GM12878 (cell line): ENCODE results near the gene CELSR2. TPM values are rescaled to one million over a fixed set of nuclear protein-coding genes. Genes with fewer than 3 reads are reported as not detected.

Experiments used
- ATAC-seq: fragments of 200-7000 bp; cut with Tn5 transposase; 3 replicates; pipeline ENCODE4 v1.9.1; 2020; ENCODE audit warnings: mild to moderate bottlenecking, moderate library complexity
- BruUV-seq: library from RNA; stranded (reverse); fragments of 400-500 nt; replicated peaks from 2 replicates; lab custom pipeline; 2021; lab: Mats Ljungman, UMichigan
- CTCF ChIA-PET: fragments of 300-600 bp; sonication (Branson Sonifier 250); formaldehyde crosslinking; extraction: SDS; loops from one replicate; lab custom pipeline; 2021; ENCODE audit warnings: inconsistent platforms; lab: Yijun Ruan, JAX
- POLR2A ChIA-PET: fragments of 350-600 bp; formaldehyde crosslinking; extraction: SDS; loops from one replicate; lab custom pipeline; 2021; ENCODE audit warnings: inconsistent platforms; lab: Charles Lee
- RAD21 ChIA-PET: fragments of 300-600 bp; sonication (Branson Sonifier 250); formaldehyde crosslinking; loops from one replicate; lab custom pipeline; 2023; ENCODE audit warnings: antibody characterized with exemption; ENCODE audit not compliant: unreplicated experiment; lab: Charles Lee
- SMC1A ChIA-PET: fragments of 300-600 bp; sonication (Branson Sonifier 250); formaldehyde crosslinking; loops from one replicate; lab custom pipeline; 2023; ENCODE audit not compliant: unreplicated experiment, uncharacterized antibody; lab: Charles Lee
- DNase-seq: peaks from one replicate; pipeline ENCODE4 v3.0.0-alpha.2; 2011; ENCODE audit warnings: low read depth, low spot score
- FAIRE-seq: peaks from 3 replicates; lab custom pipeline; 2011; peaks lifted over from hg19 to GRCh38; lab: Jason Lieb, UNC
- H2AFZ ChIP-seq: 2 replicates; pipeline ENCODE4 v1.6.0; 2011; ENCODE audit warnings: low read depth, low read length, control low read depth; ENCODE audit not compliant: control insufficient read depth
- H3K27ac ChIP-seq: 2 replicates; pipeline ENCODE4 v1.5.1; 2011; ENCODE audit warnings: control low read depth; ENCODE audit not compliant: control insufficient read depth, insufficient read depth
- H3K27me3 ChIP-seq, 2 experiments: replicated peaks in 1 of 2; 2 replicates each; pipeline versions ENCODE4 v1.6.0 to v1.6.1; 2011; ENCODE audit warnings: low read length in 1 of 2; ENCODE audit not compliant: control insufficient read depth in 2 of 2, insufficient read depth in 2 of 2
- H3K36me3 ChIP-seq, 2 experiments: 2 replicates each; pipeline ENCODE4 v1.5.1; 2011; ENCODE audit warnings: low read length in 1 of 2; ENCODE audit not compliant: control insufficient read depth in 2 of 2, insufficient read depth in 2 of 2
- H3K4me1 ChIP-seq: 2 replicates; pipeline ENCODE4 v1.6.1; 2011; ENCODE audit warnings: mild to moderate bottlenecking, low read length, moderate library complexity, mixed read lengths; ENCODE audit not compliant: control insufficient read depth, insufficient read depth
- H3K4me2 ChIP-seq: 2 replicates; pipeline ENCODE4 v1.6.0; 2011; ENCODE audit warnings: control low read depth; ENCODE audit not compliant: control insufficient read depth, insufficient read depth
- H3K4me3 ChIP-seq: fragments of 200-600 bp; sonication (generic); 2 replicates; pipeline ENCODE4 v1.5.1; 2016
- H3K79me2 ChIP-seq: 2 replicates; pipeline ENCODE4 v1.6.0; 2011; ENCODE audit warnings: low read length; ENCODE audit not compliant: control insufficient read depth, insufficient read depth
- H3K9ac ChIP-seq: 2 replicates; pipeline ENCODE4 v1.8.0; 2011; ENCODE audit warnings: low read length, control low read depth, mixed read lengths; ENCODE audit not compliant: control insufficient read depth, insufficient read depth
- H3K9me3 ChIP-seq: replicated peaks from 3 replicates; pipeline ENCODE4 v1.5.1; 2011; ENCODE audit warnings: mild to moderate bottlenecking, low read length; ENCODE audit not compliant: control insufficient read depth, insufficient read depth
- H4K20me1 ChIP-seq: 2 replicates; pipeline ENCODE4 v1.6.0; 2011; ENCODE audit not compliant: control insufficient read depth, insufficient read depth
- CHD2 ChIP-seq: IDR thresholded peaks from 2 replicates; pipeline ENCODE4 v1.6.1; 2011; ENCODE audit warnings: low read depth, low read length, improper control_type of control experiment, borderline replicate concordance
- CREB1 ChIP-seq: IDR thresholded peaks from 2 replicates; pipeline ENCODE4 v1.6.1; 2012; ENCODE audit warnings: low read depth, mild to moderate bottlenecking, inconsistent platforms
- ESRRA ChIP-seq: IDR thresholded peaks from 2 replicates; pipeline ENCODE4 v1.6.1; 2012; ENCODE audit warnings: mild to moderate bottlenecking, low read length, improper control_type of control experiment
- ETV6 ChIP-seq, 2 experiments: fragments of 450-650 bp in 1 of 2; IDR thresholded peaks in 1 of 2; conservative IDR thresholded peaks in 1 of 2; 2 replicates each; pipeline ENCODE4 v1.6.1; 2014; ENCODE audit warnings: antibody characterized with exemption in 1 of 2, borderline replicate concordance in 1 of 2, low read depth in 1 of 2, mild to moderate bottlenecking in 1 of 2, moderate library complexity in 1 of 2
- KLF5 ChIP-seq: fragments of 450-650 bp; IDR thresholded peaks from 2 replicates; pipeline ENCODE4 v1.6.1; 2014; ENCODE audit warnings: mild to moderate bottlenecking; ENCODE audit not compliant: partially characterized antibody
- NR2C1 ChIP-seq: fragments of 450-650 bp; IDR thresholded peaks from 2 replicates; pipeline ENCODE4 v1.6.1; 2017; ENCODE audit warnings: antibody characterized with exemption, mild to moderate bottlenecking, moderate library complexity
- WRNIP1 ChIP-seq: IDR thresholded peaks from 2 replicates; pipeline ENCODE4 v1.6.1; 2011; ENCODE audit warnings: low read depth, low read length, improper control_type of control experiment, borderline replicate concordance
- WGBS: methylation state at CpG from one replicate; pipeline ENCODE4 v1.1.6; 2016; ENCODE audit warnings: low lambda C conversion rate; ENCODE audit not compliant: insufficient replicate concordance, insufficient coverage; ENCODE audit errors: missing lambda C conversion rate; 5-methylcytosine and 5-hydroxymethylcytosine counted together
- in situ Hi-C: fragments of 300-500 bp; cut with MboI; formaldehyde crosslinking; loops from 9 replicates; pipeline ENCODE4 v1.14.3; 2018; ENCODE audit warnings: mixed read lengths
- intact Hi-C: fragments of 100-400 bp; cut with micrococcal nuclease; formaldehyde crosslinking; loops from one replicate; pipeline ENCODE4 v1.14.2; 2022; ENCODE audit not compliant: unreplicated experiment
- polyA plus RNA-seq, 11 experiments: library from polyadenylated mRNA; depleted of rRNA in 4 of 11; unstranded in 6 of 11; stranded (reverse) in 5 of 11; fragments of >200 nt; fragmentation: Nextera tagmentation in 4 of 11; fragmentation: Illumina TruSeq in 1 of 11; extraction: Ambion mirVana in 4 of 11; extraction: Trizol in 1 of 11; gene quantifications; 1 replicate in 1 of 11; 2 replicates in 10 of 11; pipeline versions ENCODE4 v1.2.1 to v1.2.3, GENCODE V29; 2011 to 2016; ENCODE audit warnings: inconsistent platforms in 2 of 11, missing spikeins in 2 of 11, low read depth in 1 of 11
- total RNA-seq, 4 experiments: library from RNA; depleted of rRNA in 3 of 4; stranded (reverse); fragments of >200 nt in 3 of 4; fragmentation: Illumina TruSeq in 1 of 4; extraction: Trizol in 1 of 4; gene quantifications; 2 replicates each; pipeline versions ENCODE4 v1.2.1 to v1.2.3, GENCODE V29; 2013 to 2021
- TF ChIP-seq, protein P1 (sequence below): IDR thresholded peaks from 2 replicates; pipeline ENCODE4 v1.6.1; 2011; ENCODE audit warnings: borderline replicate concordance, low read depth, mild to moderate bottlenecking, moderate library complexity, low read length; ENCODE audit not compliant: insufficient read depth, poor library complexity, severe bottlenecking

CELSR2 gene
- total and polyA plus RNA-seq, 10 of the 15 experiments (the other 5 are each of a cell fraction or from before 2014, with no cell fraction given), result under 0.01 to 0.15 (median 0.04) TPM; not detected in 2

DNA sequence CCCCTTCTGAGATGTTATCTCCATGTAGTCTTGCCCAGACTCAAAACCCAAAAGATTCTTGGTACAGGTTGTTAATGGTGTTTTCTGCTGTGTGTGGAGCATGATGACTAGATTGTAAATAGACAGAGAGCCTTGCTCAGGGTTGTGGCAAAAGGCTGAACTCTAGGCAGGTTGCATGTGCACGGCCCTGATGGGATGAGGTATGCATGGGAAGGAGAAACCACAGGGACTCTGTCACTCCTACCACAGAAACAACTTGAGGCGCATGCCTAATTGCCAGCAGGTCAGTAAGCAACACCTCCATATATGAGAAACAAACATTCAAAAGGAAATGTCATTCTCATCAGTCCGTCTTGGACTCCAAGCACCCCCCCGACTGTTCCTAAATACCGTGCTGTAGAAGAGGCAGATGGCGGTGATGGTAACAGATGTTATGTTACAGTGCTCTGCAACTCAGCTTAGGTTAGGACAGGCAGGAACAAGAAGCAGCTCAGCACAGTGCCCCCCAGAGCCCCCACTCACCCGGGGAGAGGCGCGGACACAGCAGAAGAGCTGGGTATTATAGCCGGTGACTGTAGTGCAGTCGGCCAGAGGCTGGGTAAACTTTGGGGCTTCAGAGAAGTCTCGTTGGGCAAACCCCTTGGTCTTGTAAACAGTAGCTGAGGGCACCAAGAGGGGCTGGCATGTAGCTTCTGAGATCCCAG, 46.5 kb downstream of the CELSR2 start:
- DNase-seq, result no peak
- CTCF ChIA-PET, result interaction anchor here (0.6 kb wide), 1 partner anchor 19 kb away, joined by 3 read pairs; no protein-coding TSS in a partner anchor
- no peak for FAIRE-seq
- no peak for TF ChIP-seq NR2C1
- no peak for TF ChIP-seq ESRRA
- no peak for TF ChIP-seq CREB1
- no peak for TF ChIP-seq CHD2
- TF ChIP-seq WRNIP1, result no peak
- TF ChIP-seq, protein P1, sequence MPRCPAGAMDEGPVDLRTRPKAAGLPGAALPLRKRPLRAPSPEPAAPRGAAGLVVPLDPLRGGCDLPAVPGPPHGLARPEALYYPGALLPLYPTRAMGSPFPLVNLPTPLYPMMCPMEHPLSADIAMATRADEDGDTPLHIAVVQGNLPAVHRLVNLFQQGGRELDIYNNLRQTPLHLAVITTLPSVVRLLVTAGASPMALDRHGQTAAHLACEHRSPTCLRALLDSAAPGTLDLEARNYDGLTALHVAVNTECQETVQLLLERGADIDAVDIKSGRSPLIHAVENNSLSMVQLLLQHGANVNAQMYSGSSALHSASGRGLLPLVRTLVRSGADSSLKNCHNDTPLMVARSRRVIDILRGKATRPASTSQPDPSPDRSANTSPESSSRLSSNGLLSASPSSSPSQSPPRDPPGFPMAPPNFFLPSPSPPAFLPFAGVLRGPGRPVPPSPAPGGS, result no peak
- TF ChIP-seq KLF5, result no peak
- no peak for TF ChIP-seq ETV6 (conservative IDR thresholded peaks at IDR 0.05 in 1 of 2, IDR thresholded peaks at IDR 0.05 in 1 of 2; ENCODE audit: borderline replicate concordance in 1 of 2, low read depth in 1 of 2)
- TF ChIP-seq, all 136 proteins: peak for 0
- ChIA-PET SMC1A (interaction anchor here (1.3 to 2.7 kb wide), 2 partner anchors 11 to 13 kb away, joined by 3 to 9 read pairs; partner anchors contain the start of genes MYBPHL and PSRC1), RAD21 (interaction anchor here (0.7 kb wide), 1 partner anchor 105 kb away, joined by 3 read pairs; no protein-coding TSS in a partner anchor), POLR2A (no interaction called here)
- Histone ChIP-seq H3K27ac (no peak overlapping the region), H3K9ac (no peak overlapping the region), H3K9me3 (no peaks in the 10 kb centered on the region), H3K36me3 (no peaks in the 10 kb centered on the region), H3K27me3 (peaks cover 0 to 3% of the 10 kb centered on the region in 2 experiments; a peak in 2 of 4 replicates), H3K4me1 (peaks cover 5% of the 10 kb centered on the region; the same call in 1 of the 2 replicates), H3K4me3 (no peak overlapping the region), H2AFZ (no peak overlapping the region), H3K79me2 (no peaks in the 10 kb centered on the region), H4K20me1 (no peaks in the 10 kb centered on the region), H3K4me2 (no peak overlapping the region)
- no peak for ATAC-seq
- 79% methylated on average over 12 of the region's 12 CpGs for WGBS
- in situ Hi-C loops, result no loop called here
- BruUV-seq, result no TSS peak
- intact Hi-C loops, result no loop called here
